ENCODE measurements around the gene CTSW.
A peak's percentile ranks its signal among the peaks of the same experiment; 100 is the strongest.

DNA sequence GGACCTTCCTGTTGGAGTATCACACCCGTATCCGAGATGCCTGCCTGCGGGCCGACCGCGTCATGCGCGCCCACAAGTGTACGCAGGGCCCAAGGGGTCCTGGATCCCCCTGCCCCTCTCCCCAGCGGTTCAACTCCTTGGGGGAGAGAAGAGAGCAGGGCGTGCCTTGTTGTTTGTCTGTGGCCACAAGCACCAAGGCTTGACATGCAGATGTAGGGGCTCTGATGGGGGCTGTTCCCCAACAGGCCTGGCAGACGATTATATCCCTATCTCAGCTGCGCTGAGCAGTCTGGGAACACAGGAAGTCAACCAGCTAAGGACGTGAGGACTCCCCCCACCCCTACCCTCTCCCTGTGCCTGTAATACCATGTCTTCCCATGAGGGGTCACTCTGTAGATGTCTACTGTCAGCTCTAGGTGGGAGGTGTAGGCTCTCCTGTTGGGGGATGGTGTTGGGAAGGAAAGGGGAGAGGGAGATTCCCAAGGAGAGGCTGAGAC, 28.5 kb upstream of the CTSW start:
- TF ChIP-seq, protein P1, sequence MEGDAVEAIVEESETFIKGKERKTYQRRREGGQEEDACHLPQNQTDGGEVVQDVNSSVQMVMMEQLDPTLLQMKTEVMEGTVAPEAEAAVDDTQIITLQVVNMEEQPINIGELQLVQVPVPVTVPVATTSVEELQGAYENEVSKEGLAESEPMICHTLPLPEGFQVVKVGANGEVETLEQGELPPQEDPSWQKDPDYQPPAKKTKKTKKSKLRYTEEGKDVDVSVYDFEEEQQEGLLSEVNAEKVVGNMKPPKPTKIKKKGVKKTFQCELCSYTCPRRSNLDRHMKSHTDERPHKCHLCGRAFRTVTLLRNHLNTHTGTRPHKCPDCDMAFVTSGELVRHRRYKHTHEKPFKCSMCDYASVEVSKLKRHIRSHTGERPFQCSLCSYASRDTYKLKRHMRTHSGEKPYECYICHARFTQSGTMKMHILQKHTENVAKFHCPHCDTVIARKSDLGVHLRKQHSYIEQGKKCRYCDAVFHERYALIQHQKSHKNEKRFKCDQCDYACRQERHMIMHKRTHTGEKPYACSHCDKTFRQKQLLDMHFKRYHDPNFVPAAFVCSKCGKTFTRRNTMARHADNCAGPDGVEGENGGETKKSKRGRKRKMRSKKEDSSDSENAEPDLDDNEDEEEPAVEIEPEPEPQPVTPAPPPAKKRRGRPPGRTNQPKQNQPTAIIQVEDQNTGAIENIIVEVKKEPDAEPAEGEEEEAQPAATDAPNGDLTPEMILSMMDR (IDR thresholded peaks at IDR 0.05): peak in 1 of 5 experiments; percentile 13
- TF ChIP-seq EP300 (IDR thresholded peaks at IDR 0.05) (no peak), POLR2A (IDR thresholded peaks at IDR 0.05) (no peak)
